ENCODE results near the gene INTS7.

The INTS7 gene, protein sequence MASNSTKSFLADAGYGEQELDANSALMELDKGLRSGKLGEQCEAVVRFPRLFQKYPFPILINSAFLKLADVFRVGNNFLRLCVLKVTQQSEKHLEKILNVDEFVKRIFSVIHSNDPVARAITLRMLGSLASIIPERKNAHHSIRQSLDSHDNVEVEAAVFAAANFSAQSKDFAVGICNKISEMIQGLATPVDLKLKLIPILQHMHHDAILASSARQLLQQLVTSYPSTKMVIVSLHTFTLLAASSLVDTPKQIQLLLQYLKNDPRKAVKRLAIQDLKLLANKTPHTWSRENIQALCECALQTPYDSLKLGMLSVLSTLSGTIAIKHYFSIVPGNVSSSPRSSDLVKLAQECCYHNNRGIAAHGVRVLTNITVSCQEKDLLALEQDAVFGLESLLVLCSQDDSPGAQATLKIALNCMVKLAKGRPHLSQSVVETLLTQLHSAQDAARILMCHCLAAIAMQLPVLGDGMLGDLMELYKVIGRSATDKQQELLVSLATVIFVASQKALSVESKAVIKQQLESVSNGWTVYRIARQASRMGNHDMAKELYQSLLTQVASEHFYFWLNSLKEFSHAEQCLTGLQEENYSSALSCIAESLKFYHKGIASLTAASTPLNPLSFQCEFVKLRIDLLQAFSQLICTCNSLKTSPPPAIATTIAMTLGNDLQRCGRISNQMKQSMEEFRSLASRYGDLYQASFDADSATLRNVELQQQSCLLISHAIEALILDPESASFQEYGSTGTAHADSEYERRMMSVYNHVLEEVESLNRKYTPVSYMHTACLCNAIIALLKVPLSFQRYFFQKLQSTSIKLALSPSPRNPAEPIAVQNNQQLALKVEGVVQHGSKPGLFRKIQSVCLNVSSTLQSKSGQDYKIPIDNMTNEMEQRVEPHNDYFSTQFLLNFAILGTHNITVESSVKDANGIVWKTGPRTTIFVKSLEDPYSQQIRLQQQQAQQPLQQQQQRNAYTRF

DNA sequence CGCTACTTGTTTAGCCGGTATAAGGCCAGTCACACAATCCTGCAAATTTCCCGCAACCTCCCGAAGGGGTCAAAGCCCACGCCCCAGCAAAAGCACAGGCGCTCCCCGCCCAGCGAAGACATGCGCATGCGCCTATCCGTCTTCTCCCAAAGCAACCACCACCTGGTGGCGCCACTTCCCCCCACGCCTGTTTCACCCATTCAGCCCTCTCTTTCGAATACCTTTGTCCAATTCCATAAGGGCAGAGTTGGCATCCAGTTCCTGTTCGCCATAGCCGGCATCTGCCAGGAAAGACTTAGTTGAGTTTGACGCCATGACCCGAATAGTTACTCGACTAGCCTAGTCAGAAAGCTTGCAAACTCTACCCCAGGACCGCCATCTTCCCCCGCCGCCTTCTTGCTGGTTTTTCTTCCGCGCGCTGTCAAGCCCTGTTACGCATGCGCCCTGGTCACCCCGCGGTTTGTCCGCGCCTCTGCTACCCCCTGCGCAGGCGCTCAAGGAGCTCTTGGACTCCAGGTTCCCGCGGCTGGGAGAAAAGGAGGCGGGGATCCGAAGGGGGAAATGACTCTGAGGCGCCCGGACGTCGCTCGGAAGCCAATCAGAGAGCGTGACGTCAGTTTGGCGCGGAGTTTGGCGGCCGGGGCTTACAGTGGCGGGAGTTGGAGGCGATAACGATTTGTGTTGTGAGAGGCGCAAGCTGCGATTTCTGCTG, at the start of gene INTS7, which contains the start of gene DTL:
Gene INTS7, minus strand, starts transcription at position 435 of the 712 bp plus-strand sequence. Its CDS starts 120 bp downstream, at position 315.
Gene DTL, plus strand, starts transcription at position 626 of the 712 bp plus-strand sequence. CDS start 143 bp downstream, outside the sequence.
- DNase-seq (ENCODE audit: low read depth in 2 of 2), result peak; percentile 93 to 98

DNA sequence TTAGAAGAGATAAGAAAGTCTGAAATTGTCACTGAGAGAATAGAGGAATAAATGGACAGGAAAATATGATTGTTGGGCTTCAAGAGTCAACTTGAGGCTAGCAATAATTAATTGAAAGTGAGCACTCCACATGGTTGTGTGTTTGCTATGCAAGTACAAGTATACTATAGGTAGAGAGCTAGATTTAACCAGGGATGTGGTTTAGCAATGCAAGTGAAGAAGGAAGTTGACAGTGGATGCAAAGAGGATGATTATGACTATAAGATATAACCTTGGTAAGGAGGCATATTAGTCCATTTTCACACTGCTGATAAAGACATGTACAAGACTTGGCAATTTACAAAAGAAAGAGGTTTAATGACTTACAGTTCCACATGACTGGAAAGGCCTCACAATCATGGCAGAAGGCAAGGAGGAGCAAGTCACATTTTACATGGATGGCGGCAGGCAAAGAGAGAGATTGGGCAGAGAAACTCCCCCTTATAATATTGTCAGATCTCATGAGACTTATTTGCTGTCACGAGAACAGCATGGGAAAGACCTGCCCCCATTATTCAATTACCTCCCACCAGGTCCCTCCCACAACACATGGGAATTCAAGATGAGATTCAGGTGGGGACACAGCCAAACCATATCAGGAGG, 47.5 kb upstream of the INTS7 start:
- no peak for DNase-seq (ENCODE audit: low read depth in 2 of 2)

DNA sequence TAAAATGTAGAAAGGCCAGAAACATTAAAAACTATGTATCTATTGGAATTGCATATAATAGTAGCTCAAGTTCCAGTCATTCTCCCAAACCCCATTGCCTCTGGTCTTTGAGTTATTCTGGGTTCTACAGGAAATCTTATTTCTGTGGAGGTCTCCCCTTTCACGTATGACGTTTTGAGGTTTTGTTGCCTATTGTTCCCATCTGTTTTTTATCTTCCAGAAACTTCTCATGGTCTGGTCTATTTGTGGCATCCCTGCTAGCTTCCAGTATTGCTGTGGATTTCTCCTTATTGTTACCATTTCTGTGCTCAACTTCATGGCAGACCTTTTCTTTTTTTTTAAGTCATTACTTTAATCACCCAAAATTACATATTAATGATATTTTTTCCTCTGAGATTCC, 43.5 kb upstream of the INTS7 start:
- DNase-seq (ENCODE audit: low read depth in 2 of 2), result no peak

DNA sequence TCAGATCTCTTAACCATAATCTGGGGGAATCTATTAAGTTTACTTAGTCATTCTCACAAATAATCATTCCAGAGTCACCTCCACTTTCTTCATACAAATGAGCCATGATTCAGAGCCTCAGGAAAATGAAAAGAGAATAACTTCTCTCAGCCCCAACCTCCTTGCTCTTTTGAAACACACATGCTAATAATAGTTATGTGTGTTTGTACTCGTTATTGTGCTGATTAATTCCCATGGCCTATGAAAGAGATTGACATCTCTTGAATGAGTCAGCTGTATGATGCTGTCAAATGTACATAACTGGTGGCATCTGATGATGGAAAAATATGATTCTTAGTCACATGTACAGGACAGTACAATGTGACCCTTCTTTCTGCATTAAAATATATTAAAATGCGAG, 41.7 kb upstream of the INTS7 start:
- DNase-seq (ENCODE audit: low read depth in 2 of 2), result no peak

DNA sequence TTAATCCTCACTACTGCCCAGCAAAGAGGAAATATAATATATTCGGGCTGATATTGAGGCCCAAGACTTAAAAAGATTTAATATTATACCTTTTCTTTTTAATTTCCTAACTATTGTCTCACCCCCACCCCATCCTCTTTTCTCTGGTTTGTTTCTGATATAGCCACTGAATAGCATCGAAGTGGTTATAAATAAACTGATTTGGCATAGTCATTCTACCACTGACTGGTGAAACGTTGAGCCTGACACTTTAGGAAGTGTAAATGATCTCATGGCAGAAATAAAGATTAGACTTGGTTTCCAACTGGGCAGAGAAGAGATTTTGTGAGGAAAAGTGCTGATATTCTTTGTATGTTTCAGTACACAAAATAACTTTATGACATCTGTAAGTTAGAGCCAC, 39.5 kb upstream of the INTS7 start:
- DNase-seq (ENCODE audit: low read depth in 2 of 2), result no peak

DNA sequence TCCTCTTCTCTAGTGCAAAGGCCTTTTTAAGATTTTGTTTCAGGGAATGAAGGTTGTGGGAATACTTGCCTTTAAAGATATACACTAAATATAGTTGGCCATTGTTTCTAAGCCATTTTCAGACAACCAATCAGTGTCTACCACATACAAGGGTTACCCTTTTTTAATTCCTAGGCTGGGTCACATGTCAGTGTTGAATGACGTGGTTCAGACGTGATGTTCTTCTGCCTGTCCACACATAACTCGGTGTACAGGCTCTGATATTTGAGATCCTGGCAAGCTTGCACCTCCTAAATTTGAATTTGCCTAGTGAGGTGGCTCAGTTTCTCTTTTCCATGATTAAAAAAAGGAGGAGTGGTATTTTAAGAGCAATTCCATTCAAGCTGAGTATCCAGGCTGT, 39.0 kb upstream of the INTS7 start:
- DNase-seq (ENCODE audit: low read depth in 2 of 2), result no peak

DNA sequence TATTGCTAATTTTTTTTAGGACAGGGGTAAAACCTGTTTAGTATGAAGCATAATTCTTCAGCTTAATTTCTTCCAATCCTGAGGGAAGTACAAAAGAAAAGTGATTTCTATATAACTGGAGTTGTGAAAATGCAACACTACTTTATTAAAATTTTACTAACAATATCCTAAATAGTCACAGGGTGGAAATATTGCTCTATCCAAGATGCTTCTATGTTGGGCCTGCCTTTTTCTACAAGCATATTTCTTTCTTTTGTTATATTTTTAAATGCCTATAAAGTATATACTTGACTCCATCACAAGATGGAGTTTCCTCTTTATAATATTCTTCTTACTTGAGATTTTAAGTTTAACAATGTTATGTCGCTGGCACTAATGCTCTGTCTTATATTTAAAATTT, 38.1 kb upstream of the INTS7 start:
- DNase-seq (ENCODE audit: low read depth in 2 of 2), result no peak

DNA sequence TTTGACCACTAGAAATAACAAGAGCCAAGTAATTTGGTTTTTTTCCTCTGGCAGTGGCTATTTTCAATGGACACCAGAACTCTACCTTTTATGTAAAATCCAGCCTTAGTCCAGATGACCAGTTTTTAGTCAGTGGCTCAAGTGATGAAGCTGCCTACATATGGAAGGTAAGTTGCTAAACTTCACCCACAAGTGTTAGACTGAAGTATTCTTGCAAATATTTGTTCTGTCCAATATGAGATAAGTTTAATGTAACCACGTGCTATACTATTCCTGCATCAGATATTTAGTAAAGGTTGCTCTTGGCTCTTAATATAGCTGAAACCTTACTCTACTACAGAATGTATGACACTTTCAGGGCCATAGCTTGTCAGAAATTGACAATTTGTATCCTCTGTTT, 36.7 kb upstream of the INTS7 start:
- DNase-seq (ENCODE audit: low read depth in 2 of 2), result no peak

DNA sequence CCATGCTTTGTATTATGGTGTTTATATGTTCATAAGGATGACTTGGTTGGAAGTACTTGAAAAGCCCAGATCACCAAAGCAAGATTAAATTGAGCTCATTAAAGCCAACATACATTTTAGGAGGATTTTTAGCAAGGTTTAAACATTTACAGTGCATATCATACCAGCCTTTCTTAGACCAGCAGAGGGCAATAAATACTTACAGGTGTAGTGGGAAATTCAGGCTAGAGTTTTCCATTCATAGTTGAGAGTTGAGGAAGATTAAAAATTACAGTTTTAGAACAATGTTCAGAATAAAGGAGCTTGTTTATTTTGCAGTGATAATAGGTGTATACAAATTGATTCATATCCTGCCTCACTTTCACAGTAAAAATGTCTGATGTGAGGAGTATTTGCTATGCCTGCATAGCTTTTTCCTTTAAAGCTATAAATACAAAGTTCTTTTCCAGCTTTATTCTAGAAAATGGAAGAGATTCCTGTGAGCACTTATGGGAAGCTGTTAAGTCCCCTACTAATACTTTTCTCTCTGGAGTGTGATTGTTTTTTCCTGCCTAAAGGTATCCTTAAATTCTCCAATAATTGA, 35.5 kb upstream of the INTS7 start:
- DNase-seq (ENCODE audit: low read depth in 2 of 2), result no peak

DNA sequence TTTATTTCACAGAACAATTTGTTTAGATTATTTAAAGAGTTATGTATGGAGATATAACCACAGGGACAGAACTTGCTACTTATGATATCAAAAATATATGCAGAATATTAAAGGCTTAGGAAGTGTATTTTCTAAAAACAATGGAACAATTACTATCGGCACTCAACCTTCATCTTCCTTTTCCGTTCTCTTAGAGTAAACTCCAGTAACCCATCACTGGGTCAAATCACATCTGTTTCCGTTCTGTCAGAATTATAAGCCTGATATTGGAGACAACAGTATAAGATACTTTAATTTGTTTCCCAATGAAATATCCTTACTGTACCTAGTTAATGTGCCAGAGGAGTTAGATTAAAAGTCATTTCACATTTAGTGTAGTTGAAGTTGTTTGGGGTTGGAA, 32.4 kb upstream of the INTS7 start:
- DNase-seq (ENCODE audit: low read depth in 2 of 2), result no peak

DNA sequence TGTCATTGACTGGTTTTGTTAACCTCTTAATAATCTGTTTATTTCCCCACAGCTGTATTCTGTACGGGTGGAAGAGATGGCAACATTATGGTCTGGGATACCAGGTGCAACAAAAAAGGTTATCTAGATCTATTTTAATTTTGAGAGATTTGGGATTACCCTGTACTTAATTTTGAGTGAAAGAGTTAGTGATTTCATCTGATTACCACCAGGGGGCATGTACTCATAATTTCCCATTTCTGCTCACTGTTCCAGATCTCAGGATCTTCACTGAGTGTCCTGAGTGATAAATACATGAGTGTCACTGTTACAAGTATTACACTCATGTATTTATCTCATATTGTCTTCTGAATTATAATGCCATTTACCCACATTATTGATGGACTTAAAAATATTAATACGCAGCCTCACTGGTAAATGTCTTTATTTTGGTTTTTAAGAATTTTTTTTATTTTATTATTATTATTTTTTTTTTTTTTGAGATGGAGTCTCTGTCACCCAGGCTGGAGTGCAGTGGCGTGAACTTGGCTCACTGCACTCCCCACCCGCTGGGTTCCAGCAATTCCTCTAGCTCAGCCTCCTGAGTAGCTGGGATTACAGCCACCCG, 27.6 kb upstream of the INTS7 start:
- DNase-seq (ENCODE audit: low read depth in 2 of 2), result no peak

DNA sequence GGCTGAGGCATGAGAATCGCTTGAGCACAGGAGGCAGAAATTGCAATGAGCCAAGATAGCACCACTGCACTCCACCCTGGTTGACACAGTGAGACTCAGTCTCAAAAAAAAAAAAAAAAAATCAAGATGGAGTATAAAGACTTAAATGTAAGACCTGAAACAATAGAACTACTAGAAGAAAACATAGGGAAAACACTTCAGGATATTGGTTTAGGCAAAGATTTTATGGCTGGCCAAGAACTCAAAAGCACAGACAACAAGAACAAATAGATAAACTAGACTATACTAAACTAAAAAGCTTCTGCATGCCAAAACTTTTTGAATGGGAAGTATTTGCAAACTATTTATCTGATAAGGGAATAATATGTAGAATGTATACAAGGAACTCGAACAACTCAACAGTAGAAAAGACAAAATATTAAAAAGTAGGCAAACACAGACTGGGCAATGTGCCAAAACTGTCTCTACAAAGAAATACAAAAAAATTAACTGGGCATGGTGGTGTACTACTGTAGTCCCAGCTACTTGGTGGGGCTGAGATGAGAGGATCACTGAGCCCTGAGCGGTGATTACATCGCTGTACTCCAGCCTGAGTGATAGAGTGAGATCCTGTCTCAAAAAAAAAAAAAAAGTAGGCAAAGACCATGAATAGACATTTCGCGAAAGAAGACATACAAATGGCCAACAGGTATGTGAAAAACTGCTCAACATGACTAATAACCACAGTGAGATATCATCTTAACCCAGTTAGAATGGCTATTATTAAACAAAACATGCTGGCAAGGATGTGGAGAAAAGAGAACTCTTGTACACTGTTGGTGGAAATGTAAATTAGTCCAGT, 25.5 kb upstream of the INTS7 start:
- no peak for DNase-seq (ENCODE audit: low read depth in 2 of 2)

DNA sequence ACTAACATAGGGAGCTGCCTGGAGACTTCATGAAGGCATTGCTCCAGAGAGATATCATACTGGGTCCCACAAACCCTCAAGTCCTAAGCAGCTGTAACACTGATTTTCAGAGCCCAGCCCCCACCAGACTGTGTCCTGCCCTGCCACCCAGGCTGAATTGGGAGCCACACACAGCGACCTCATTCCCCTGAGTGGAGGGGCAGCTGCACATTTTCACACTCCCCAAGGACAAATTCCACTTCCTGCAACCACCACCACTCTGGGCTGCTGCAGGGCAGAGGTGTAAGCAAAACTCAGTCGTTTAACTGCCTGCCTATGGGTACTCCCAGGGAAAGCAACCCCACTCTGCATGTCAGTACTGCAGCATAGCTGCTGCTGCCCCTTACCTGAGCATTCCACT, 20.0 kb upstream of the INTS7 start:
- no peak for DNase-seq (ENCODE audit: low read depth in 2 of 2)

DNA sequence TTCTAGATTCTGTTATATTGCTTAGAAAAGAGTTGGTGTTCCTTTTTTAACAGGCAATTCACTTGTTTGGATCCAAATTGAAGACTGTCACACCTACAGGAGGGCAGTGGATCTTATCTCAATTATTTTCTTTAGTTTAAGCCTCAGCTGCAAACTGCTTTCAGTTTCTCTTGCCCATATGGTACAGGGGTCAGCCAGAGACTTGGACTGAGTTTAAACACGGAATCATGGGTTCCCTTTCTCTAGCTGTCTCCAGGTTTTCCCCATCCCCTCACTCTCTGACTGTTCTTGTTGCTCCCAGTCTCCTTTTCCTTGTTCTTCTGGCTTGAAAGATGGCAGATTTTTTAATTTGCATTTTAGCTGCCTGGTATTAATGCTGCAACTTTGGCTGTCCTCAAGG, 18.6 kb upstream of the INTS7 start:
- DNase-seq (ENCODE audit: low read depth in 2 of 2), result no peak

DNA sequence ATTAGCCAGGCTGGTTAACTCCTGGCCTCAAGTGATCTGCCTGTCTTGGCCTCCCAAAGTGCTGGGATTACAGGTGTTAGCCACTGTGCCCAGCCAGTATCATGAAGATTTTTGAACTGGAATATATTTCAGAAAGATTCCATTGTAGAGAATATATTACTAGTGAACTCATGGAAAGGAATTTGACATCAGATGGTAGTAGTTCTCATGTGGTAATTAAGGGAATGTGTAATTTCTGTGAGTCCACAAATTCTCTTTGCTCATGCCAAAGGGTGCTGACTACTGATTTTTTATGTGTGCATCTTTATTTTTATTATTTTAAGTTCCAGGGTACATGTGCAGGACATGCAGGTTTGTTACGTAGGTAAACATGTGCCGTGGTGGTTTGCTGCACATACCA, 10.6 kb upstream of the INTS7 start:
- DNase-seq (ENCODE audit: low read depth in 2 of 2), result no peak

DNA sequence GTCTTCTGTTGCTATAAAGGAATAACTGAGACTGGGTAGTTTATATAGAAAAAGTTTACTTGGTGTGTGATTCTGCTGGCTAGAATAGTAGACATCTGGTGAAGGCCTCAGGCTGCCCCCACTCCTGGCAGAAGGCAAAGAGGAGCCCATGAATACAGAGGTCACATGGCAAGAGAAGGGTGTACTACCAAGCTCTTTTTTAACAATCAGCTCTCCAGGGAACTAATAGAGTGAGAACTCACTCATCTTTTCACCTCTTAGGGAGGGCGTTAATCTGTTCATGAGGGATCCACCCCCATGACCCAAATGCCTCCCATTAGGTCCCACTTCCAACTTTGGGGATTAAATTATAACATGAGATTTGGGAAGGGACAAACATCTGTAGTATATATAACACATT, 9.5 kb upstream of the INTS7 start:
- DNase-seq (ENCODE audit: low read depth in 2 of 2), result no peak

DNA sequence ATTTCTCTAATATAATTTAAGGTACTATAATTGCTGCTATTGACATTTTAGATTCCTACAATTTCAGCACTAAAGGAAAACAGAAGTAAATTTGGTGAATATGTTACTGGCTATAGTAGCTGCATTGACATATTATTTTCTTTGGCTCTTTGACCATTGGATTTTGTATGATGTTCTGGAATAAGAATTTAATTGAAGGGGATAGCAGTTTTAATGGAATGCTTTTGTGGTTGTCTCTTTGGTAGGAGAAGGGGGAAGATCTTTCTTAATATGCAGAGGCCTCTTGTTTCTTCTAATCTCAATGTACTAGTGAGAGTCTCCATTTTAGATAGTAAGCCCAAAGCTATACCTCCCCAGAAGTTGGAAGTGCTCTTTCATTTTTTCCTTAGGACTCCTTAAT, 7.1 kb upstream of the INTS7 start:
- DNase-seq (ENCODE audit: low read depth in 2 of 2), result no peak

DNA sequence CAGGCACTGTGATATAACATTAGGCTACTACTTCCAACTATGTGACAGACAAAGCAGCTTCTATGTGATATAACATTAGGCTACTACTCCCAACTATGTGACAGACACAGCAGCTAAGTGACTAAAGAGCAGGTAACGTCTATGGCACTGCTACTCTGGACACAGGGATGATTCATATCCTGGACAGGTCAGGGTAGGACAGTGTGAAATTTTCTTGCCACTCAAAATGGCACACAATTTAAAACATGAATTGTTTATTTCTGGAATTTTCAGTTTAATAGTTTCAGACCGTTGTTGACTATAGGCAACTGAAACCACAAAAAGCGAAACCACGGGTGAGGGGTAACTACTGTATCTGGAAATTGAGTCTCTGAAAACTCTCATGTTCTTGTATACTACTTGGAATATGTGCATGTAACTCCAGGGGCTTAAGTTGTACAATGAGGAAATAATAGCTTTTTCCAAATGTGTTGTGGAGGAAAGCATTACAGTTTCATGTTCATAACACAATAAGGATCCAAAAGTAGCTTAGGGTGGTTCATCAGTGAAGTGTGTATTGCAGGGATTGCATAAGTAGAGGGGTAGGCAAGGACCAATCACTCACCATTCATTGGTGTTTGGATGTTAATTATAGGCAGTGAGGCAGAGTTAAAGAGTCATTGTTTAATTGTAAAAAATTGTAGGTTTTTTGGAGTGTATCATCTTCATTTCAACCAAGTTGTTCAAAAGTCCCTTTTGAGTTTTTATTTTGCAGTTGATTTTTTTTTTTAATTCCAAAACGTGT, 5.5 kb upstream of the INTS7 start:
- no peak for DNase-seq (ENCODE audit: low read depth in 2 of 2)

DNA sequence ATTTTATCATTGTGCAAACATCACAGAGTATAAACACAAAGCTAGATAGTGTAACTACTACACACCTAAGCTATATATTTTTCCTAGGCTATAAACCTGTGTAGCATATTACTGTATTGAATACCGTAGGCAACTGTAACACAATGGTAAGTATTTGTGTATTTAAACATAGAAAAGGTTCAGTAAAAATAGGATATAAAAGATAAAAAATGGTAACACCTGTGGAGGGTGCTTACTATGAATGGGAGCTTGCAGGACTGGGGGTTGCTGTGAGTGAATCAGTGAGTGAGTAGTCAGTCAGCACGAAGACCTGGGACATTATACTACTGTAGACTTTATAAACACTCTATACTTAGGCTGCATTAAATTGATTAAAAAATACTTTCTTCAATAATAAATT, 4.3 kb upstream of the INTS7 start:
- no peak for DNase-seq (ENCODE audit: low read depth in 2 of 2)

All from stimulated activated CD4-positive, alpha-beta T cell treated with anti-CD3 and anti-CD28 coated beads, Interleukin-4, amount 100 ng/mL, for 48 hours (primary cell).